ENCODE measurements around the gene HS3ST3B1.

The HS3ST3B1 gene

DNA sequence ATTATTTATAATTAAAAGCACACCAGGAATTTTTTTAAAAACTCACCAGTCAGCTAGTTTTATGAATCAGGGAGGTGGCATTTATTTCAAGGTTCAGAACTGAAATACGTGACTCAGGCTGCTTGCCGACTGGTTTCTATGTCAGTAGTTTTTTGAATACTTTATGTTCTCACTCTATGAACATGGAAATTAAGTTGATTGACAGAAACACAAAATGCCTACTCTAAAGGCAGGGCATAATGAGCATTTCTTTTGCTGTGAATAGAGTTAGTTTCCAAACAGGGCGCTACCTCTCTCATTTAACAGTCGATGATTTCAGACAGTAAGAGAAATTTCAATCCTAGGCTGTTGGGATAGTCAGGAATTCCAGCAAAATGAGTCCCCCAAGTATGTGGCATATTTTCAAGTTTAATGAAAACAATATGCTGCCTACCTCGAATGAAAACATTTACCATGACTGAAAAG is 6.7 kb downstream of the HS3ST3B1 start:
- TF ChIP-seq GATA1 (IDR thresholded peaks at IDR 0.05; ENCODE audit: low read depth, low read length): no peak
- TF ChIP-seq POLR2A (IDR thresholded peaks at IDR 0.05; ENCODE audit: low read length): no peak
- DNase-seq: no peak

DNA sequence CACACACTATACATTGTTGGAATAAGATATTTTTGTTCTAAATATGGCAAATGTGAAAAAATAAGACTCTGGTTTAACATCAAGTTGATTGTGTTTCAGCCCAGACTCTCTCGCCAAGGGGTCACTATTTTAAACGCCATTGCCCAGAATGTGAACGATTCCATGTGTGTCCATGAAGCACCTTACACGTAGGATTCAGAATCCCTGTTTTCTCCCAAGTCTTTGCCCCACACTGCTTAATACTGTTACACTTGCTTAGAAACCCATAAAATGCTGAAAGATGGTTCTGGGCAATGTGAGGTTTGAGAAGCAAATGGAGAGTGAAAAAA is 7.7 kb downstream of the HS3ST3B1 start:
- DNase-seq: no peak
- TF ChIP-seq POLR2A (IDR thresholded peaks at IDR 0.05; ENCODE audit: low read length) (no peak), GATA1 (IDR thresholded peaks at IDR 0.05; ENCODE audit: low read depth, low read length) (no peak)

DNA sequence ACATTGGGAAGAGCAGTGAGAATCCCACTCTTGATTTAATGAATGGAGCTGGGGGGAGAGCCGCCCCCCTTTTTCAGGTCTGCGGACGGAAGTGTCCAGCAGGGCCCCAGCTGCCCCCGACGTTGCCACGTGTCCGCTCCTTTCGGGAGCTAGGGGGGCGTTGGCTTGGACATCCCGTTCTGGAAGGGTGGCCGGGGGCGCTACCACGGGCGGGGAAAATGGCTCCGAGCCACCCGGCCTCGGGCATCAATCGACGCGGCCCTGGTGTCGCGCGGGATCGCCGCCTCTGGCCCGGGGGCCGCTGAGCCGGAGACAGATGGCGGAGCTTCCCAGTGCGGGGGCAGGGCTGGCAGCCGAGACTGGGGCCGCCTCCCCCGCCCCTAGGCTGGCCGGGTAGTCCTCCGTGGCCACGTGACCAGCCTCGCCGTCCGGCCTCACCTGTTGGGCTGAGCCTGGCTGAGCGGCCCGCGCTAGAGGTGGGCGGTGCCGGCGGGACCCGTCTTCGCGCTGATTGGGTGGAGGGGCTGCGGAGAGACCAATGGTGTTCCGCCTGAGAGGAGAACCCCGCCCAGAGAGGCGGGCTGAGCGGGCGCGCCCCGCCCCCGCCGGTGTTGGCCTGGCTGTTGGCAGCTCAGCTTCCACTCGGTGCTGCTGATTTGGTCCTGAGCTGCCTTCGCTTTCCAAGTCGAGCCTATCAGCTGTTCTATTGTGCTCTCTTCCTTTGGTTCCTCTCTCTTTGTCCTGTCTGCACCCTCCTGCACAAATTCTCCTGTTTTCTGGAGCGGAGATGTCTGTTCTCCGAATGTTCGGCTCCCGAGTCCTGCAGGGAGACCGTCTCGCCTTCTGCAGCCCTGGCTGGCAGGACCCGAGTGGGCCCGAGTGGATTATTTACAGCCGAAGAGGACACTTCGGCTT is 8.3 kb downstream of the HS3ST3B1 start:
- no peak for TF ChIP-seq POLR2A (IDR thresholded peaks at IDR 0.05; ENCODE audit: low read length)
- TF ChIP-seq GATA1 (IDR thresholded peaks at IDR 0.05; ENCODE audit: low read depth, low read length): no peak

DNA sequence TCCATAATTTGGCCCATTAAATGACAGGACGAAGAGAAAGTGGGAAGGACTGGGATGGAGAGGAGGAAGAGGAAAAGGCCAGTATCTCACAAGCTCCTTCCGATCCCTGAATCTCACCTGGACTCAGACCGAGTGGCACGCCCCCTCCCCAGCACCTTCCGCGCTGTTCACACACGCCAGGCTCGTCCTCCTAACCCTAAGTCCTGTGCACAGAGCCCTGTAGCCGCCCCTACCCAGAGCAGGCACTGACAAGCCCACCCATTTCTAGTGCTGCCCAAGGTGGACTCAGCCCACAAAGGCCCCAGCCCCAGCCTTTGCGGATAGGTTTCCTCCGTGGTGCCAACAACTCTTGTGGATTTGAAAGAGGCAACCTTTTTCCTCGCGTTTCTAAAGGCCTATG is 9.2 kb downstream of the HS3ST3B1 start:
- no peak for DNase-seq
- TF ChIP-seq POLR2A (IDR thresholded peaks at IDR 0.05; ENCODE audit: low read length) (no peak), GATA1 (IDR thresholded peaks at IDR 0.05; ENCODE audit: low read depth, low read length) (no peak)

More for the DNA sequence above, 8.3 kb downstream of the HS3ST3B1 start:
- DNase-seq: peak; percentile 81 to 88

DNA sequence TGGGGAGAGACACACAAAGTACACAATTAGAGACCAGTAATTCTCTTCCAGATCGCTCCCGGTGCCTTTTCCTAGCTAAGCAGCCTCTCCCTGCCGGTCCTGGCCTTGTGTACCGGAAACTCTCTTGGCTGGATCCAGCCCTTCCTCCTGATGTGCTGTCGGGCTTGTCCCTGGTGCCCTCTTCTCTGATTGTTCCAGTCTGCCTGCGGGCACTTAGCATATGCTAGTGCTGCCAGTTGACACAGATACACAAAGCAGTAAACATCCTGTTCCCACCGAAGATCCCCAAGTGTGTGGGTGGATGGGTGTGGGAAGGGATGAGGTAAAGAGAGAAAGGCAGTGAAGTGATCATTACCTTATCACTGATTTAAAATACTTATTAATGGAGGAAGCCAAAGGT is 9.7 kb downstream of the HS3ST3B1 start:
- DNase-seq: no peak
- no peak for TF ChIP-seq GATA1 (IDR thresholded peaks at IDR 0.05; ENCODE audit: low read depth, low read length)

DNA sequence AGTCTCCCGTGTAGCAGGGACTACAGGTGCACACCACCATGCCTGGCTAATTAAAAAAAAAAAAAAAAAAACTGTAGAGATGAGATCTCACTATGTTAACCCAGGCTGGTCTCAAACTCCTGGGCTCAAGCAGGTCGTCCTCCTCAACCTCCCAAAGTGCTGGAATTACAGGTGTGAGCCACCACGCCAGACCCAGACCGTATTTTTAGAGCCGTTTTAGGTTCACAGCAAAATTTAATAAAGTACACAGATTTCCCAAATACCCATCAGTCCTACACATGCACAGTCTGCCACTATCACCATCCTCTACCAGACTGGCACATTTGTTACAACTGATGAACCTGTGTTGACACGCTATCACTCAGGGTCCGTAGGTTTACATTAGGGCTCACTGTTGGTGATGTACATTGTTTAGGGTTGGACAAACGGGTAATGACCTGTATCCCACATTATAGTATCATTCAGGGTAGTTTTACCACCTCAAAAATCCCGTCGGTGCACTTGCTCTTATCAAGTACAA is 10.4 kb downstream of the HS3ST3B1 start:
- no peak for DNase-seq
- TF ChIP-seq GATA1 (IDR thresholded peaks at IDR 0.05; ENCODE audit: low read depth, low read length) (no peak), POLR2A (IDR thresholded peaks at IDR 0.05; ENCODE audit: low read length) (no peak)

DNA sequence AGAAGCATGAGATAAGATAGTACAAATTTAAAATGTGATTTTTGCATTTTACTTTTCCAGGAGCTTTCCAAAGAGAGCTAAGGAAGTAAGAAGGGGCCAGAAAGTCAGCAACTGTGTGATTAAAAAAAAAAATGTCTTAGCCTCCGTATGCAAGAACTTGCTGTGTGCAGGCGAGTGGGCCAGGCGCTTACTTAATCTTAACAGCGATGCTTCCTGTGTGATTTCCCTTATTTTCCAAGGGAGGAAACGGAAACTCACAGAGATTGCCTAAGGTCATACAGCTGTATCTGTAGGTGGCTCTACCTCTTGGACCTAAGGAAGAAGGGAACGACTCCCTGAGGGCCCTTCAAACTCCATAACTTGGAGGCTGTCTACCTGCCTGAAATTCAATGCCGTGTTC is 11.1 kb downstream of the HS3ST3B1 start:
- no peak for DNase-seq
- no peak for TF ChIP-seq POLR2A (IDR thresholded peaks at IDR 0.05; ENCODE audit: low read length)
- no peak for TF ChIP-seq GATA1 (IDR thresholded peaks at IDR 0.05; ENCODE audit: low read depth, low read length)

DNA sequence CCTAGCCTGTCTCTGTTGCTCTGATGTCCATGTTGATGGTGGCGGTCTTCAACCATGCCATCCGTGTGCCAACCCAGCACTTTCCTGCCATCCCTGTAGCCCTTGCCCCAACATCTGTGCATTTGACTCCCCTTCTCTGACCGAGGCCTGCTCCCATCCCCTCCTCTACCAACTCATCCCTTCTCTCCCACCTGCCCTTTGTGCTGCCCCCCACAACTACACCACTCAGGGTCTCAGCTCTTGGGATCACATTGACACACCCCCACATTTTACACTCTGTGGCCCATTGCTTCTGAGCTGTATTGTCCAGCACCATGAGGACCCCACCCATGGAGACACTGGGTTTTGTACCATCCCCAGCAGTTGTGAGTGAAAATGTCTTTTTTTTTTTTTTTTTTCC is 11.6 kb downstream of the HS3ST3B1 start:
- no peak for TF ChIP-seq GATA1 (IDR thresholded peaks at IDR 0.05; ENCODE audit: low read depth, low read length)
- no peak for TF ChIP-seq POLR2A (IDR thresholded peaks at IDR 0.05; ENCODE audit: low read length)
- no peak for DNase-seq

DNA sequence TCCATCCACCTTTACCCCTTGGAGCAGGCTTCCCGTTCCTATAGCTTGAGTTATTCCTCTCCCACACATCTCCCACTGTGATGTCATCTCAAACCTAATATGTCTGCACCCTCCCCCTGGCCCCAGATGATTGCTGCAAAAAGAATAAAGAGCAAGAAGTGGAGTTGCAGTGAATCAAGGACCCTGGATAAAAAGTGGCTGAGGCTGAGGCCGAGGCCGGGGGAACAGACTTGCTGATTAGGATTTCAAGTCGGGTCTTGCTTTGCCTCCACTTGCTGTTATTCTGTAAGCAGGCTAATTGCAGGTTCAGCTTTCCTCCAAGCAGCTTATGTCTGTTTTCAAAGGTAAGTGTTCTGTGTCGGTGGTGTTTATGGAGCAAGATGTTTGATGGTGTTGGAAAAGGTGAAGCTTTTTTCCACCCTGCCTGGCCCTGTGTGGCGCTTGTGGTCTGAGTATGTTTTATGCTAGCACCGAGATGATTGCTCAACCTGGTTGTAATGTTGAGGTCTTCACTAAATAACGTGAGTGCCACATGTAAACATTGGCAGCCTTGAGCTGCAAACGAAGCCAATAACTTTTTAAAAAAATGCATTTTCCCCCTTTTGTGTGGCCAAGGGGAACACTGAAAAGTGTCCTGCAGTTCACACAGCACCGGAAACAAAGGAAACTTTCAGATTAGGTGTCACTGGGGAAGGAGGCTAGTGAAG is 15.4 kb downstream of the HS3ST3B1 start:
- no peak for TF ChIP-seq GATA1 (IDR thresholded peaks at IDR 0.05; ENCODE audit: low read depth, low read length)
- TF ChIP-seq POLR2A (IDR thresholded peaks at IDR 0.05; ENCODE audit: low read length): no peak
- DNase-seq: no peak

DNA sequence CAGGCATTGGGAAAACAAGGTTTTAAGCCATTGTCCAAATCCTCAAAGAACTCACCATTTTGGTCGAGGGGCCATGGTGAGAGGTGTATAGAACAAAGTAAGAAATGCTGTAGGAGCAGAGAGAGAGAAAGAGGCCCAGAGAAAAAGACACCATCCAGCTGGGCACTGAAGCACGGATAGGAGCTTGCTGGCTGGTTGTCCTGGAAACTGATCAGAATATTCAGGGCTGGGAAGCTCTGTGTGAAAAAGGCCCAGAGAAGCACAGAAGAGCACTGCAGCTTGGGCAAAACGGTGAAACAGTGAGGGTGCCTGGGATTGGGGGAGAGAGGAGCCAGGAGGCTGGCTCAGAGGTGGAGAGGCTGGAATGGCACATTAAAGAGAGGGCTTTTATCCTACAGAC is 16.5 kb downstream of the HS3ST3B1 start:
- no peak for DNase-seq
- TF ChIP-seq GATA1 (IDR thresholded peaks at IDR 0.05; ENCODE audit: low read depth, low read length) (no peak), POLR2A (IDR thresholded peaks at IDR 0.05; ENCODE audit: low read length) (no peak)

DNA sequence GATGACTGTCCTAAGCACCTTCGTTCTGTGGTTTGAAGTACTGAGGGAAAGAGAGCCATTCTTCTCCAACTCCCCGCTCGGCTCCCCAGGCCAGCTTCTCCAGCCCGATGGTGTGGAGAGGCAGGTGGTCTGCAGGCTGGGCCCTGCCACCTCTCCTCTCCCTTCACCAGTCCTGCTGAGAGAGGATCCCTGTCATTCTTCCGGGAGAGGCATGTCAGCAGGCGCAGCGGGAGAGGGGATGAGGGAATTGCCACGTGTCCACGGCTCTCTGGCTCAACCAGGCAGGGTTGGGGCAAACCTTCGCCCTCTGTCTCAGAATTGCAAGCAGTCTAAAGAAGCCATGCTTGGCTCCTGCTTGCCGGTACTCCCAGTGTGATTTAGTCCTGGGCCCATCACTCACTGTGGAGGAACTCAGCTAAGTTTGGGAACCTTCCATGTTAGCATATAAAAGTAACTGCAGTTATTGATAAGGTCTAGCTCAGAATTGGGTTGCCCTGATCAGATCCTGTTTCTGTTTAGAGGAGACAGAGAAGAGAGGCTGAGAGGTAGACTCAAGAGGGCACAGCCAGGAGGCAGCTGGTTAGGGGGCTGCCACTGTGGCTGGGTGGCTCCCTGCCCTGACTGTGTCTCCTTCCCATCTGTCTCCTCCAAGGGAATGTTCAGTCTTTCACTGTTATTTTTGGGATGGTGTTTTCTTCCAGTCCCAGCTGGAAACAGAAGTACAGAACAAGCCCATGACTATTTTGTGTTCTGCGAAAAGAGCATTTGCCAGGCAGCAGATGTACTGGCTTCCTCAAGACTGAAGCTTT is 17.4 kb downstream of the HS3ST3B1 start:
- no peak for DNase-seq
- TF ChIP-seq POLR2A (IDR thresholded peaks at IDR 0.05; ENCODE audit: low read length): no peak
- TF ChIP-seq GATA1 (IDR thresholded peaks at IDR 0.05; ENCODE audit: low read depth, low read length): no peak

DNA sequence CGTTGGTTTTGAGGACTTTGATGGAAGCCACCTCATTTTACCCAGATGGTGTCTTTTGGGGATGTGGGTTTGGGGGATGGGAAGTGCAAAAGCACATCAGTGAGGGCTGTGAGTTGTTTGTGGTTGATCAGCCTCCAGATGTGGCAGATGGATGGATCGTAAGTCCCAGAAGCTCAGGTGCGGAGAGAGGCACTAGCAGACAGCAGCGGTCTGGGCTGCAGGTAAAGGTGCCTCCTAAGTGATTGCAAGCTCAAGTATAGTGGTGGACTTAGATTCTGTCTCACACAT is 18.0 kb downstream of the HS3ST3B1 start:
- no peak for DNase-seq
- TF ChIP-seq POLR2A (IDR thresholded peaks at IDR 0.05; ENCODE audit: low read length) (no peak), GATA1 (IDR thresholded peaks at IDR 0.05; ENCODE audit: low read depth, low read length) (no peak)

DNA sequence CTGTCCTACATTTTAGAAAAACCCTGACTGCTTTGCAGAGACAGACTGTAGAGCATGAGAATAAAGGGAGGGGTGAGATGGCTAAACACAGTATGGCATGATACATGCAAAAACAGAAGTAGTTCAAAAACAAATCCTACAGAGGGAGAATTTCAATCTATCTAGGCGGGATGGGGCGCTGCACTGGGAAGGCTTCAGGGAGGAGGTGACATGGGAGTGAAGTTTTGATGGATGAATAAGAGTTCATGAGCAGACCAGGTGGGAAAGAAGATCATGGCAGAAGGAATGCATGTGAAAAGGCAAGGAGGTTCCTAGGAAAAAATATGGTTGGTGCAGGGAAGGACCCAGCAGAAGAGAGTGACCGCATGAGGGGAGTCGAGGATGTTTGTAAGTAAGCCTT is 19.2 kb downstream of the HS3ST3B1 start:
- no peak for TF ChIP-seq POLR2A (IDR thresholded peaks at IDR 0.05; ENCODE audit: low read length)
- TF ChIP-seq GATA1 (IDR thresholded peaks at IDR 0.05; ENCODE audit: low read depth, low read length): no peak
- no peak for DNase-seq
